Lung (tissue), 12 donors: ENCODE measurements around the gene KCTD14. TPM values are rescaled to one million over a fixed set of nuclear protein-coding genes. Genes with fewer than 3 reads are reported as not detected.
"Not testable (repeated sequence)": the region's sequence is repeated elsewhere in the genome, so short reads cannot be mapped to it uniquely, and the experiment has no call there.

Source experiments
- ATAC-seq: fragments of 200-7000 bp; cut with Tn5 transposase; one replicate; pipeline ENCODE4 v1.9.1; 2020; ENCODE audit warnings: moderate number of reproducible peaks; ENCODE audit not compliant: insufficient read depth, low FRiP score
- DNase-seq, 3 donors: peaks; one replicate each; pipeline ENCODE4 v3.0.0-alpha.2; 2013 to 2017
- H3K27ac ChIP-seq, 2 donors: one replicate each; pipeline ENCODE4 v1.5.1; 2013; ENCODE audit warnings: mild to moderate bottlenecking in 2 of 2, moderate library complexity in 2 of 2, control low read depth in 1 of 2, inconsistent platforms in 1 of 2, low read depth in 1 of 2, low read length in 1 of 2
- H3K27me3 ChIP-seq, 3 donors: one replicate each; pipeline ENCODE4 v1.5.1; 2013; ENCODE audit warnings: low read length in 2 of 3; ENCODE audit not compliant: control insufficient read depth in 3 of 3, insufficient read depth in 3 of 3
- H3K36me3 ChIP-seq, 4 donors: one replicate each; pipeline ENCODE4 v1.5.1; 2013; ENCODE audit warnings: low read length in 4 of 4, mild to moderate bottlenecking in 1 of 4, moderate library complexity in 1 of 4; ENCODE audit not compliant: control insufficient read depth in 4 of 4, insufficient read depth in 4 of 4
- H3K4me1 ChIP-seq, 5 donors: one replicate each; pipeline ENCODE4 v1.5.1; 2013; ENCODE audit warnings: low read length in 5 of 5, mild to moderate bottlenecking in 2 of 5, moderate library complexity in 1 of 5; ENCODE audit not compliant: control insufficient read depth in 5 of 5, insufficient read depth in 5 of 5
- H3K4me3 ChIP-seq: one replicate; pipeline ENCODE4 v1.5.1; 2013; ENCODE audit warnings: mild to moderate bottlenecking, control low read depth, moderate library complexity
- H3K9ac ChIP-seq, 2 donors: one replicate each; pipeline ENCODE4 v1.5.1; 2013; ENCODE audit warnings: low read length in 2 of 2, control low read depth in 1 of 2; ENCODE audit not compliant: insufficient read depth in 1 of 2
- H3K9me3 ChIP-seq, 4 donors: one replicate each; pipeline ENCODE4 v1.5.1; 2013; ENCODE audit warnings: low read length in 3 of 4, mild to moderate bottlenecking in 1 of 4, moderate library complexity in 1 of 4; ENCODE audit not compliant: control insufficient read depth in 4 of 4, insufficient read depth in 3 of 4
- WGBS, 2 donors: extraction: QIAGEN DNeasy Blood & Tissue Kit; methylation state at CpG; one replicate each; pipeline ENCODE4 v1.1.7; 2013; 5-methylcytosine and 5-hydroxymethylcytosine counted together
- polyA plus RNA-seq, 2 donors: library from polyadenylated mRNA; stranded (reverse); fragments of 200-250 nt; gene quantifications; one replicate each; pipeline ENCODE4 v1.2.1, GENCODE V29; 2013
- total RNA-seq, 2 donors: library from RNA; depleted of rRNA in 1 of 2; stranded (reverse); fragments of >200 nt in 1 of 2; gene quantifications; one replicate each; pipeline ENCODE4 v1.2.1, GENCODE V29; 2014 to 2021
- TF ChIP-seq, protein P1 (sequence below): IDR thresholded peaks from 2 replicates; pipeline ENCODE4 v1.5.1; 2012; ENCODE audit warnings: mild to moderate bottlenecking; ENCODE audit errors: control extremely low read depth, extremely low read depth
- donor health status: control.
- donor health status: control.
- donor health status: Bipolar disorder and iron deficiency.
- donor health status: healthy.
- donor health status: DM: yes; HTN: yes; CAD: no.

Gene KCTD14
- total and polyA plus RNA-seq, 4 donors: 6.4 to 24.0 (median 18.0) TPM

DNA sequence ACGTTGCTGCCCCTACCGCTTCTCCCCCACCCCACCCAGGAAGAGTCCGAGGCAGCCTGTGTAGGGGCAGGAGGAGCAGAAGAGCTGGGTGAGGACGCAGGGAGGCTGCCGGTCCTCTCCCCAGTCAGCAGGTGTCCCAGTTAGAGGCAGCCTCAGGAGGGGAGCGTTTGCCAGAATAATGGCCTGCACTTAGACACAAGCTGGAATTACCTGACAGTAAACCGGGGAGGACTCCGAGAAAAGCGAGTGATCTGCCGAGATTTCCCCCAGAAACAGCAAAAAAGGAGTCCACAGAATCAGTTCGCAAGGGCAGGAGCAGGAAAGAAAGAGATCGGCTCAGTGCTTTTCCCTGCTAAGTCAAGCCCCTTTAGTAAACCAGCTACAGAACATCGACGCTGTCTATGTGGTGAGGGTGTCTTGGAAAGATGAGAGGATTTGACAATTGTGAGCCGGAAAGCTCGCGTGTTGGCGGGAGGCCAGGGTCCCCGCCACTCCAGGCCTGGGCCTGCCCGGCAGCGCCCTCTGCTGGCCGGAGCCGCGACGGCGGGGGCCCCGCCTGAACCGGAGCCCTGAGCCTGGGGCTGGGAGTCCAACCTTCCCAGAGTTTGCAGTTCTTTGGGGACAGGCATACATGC, 22.9 kb upstream of the KCTD14 start:
- H3K4me3 ChIP-seq: no peak overlapping the region
- no peaks in the 10 kb centered on the region for H3K9me3 ChIP-seq
- H3K27ac ChIP-seq: peak overlapping the region in 1 of 2 donors; percentile 69
- H3K36me3 ChIP-seq: no peaks in the 10 kb centered on the region
- peak overlapping the region; percentile 31 to 90 for H3K9ac ChIP-seq
- TF ChIP-seq, protein P1, sequence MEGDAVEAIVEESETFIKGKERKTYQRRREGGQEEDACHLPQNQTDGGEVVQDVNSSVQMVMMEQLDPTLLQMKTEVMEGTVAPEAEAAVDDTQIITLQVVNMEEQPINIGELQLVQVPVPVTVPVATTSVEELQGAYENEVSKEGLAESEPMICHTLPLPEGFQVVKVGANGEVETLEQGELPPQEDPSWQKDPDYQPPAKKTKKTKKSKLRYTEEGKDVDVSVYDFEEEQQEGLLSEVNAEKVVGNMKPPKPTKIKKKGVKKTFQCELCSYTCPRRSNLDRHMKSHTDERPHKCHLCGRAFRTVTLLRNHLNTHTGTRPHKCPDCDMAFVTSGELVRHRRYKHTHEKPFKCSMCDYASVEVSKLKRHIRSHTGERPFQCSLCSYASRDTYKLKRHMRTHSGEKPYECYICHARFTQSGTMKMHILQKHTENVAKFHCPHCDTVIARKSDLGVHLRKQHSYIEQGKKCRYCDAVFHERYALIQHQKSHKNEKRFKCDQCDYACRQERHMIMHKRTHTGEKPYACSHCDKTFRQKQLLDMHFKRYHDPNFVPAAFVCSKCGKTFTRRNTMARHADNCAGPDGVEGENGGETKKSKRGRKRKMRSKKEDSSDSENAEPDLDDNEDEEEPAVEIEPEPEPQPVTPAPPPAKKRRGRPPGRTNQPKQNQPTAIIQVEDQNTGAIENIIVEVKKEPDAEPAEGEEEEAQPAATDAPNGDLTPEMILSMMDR: peak; percentile 87
- DNase-seq (peak; percentile 93 to 95 (median 93)), ATAC-seq (peak; percentile 89)
- 6 to 14% methylated on average over 28 of the region's 28 CpGs for WGBS, 2 donors
- no peaks in the 10 kb centered on the region for H3K27me3 ChIP-seq
- H3K4me1 ChIP-seq: peaks cover 0 to 16% (median 5%) of the 10 kb centered on the region in 5 donors

DNA sequence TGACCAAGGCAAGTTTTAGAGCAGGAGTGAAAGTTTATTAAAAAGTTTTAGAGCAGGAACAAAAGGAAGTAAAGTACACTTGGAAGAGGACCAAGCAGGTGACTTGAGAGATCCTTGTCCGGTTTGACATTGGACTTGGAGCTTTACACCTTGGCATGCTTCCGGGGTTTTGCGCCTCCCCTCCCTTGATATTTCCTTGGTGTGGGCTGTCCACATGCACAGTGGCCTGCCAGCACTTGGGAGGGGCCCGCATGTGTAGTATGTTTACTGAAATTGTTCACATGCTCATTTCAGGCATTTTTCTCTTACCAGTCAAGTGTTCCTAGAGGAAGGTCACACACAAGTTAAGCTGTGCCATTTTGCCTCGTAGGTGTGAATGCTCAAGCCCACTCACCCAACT, 21.6 kb upstream of the KCTD14 start:
- no peaks in the 10 kb centered on the region for H3K27me3 ChIP-seq
- H3K36me3 ChIP-seq: no peaks in the 10 kb centered on the region
- TF ChIP-seq, protein P1: no peak
- no peaks in the 10 kb centered on the region for H3K9me3 ChIP-seq
- DNase-seq (peak in 1 of 3 donors; percentile 43), ATAC-seq (peak; percentile 60)
- peaks cover 0 to 23% (median 8%) of the 10 kb centered on the region in 5 donors for H3K4me1 ChIP-seq
- WGBS, 2 donors: 58 to 85% methylated on average over 5 of the region's 5 CpGs
- peak overlapping the region in 1 of 2 donors; percentile 42 for H3K27ac ChIP-seq
- no peak overlapping the region for H3K4me3 ChIP-seq
- H3K9ac ChIP-seq: no peak overlapping the region

DNA sequence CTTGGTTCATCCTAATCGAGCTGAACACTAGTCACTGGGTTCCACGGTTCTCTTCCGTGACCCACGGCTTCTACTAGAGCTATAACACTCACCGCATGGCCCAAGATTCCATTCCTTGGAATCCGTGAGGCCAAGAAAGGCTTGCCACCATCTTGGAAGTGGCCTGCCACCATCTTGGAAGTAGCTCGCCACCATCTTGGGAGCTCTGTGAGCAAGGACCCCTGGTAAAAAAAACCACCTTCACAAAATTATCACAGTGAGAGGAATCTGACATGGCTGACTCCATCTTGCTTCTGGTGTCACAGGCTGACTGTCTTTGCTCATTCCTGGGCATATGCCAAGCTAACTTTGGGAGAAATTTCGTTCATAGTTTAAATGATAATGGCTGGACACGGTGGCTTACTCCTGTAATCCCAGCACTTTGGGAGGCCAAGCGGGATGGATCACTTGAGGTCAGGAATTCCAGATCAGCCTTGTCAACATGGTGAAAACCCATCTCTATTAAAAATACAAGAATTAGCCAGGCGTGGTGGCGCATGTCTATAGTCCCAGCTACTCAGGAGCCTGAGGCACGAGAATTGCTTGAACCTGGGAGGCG, 18.9 kb upstream of the KCTD14 start:
- DNase-seq (no peak), ATAC-seq (no peak)
- Histone ChIP-seq H3K9ac (no peak overlapping the region), H3K36me3 (no peaks in the 10 kb centered on the region), H3K4me3 (no peak overlapping the region), H3K27ac (no peak overlapping the region), H3K9me3 (no peaks in the 10 kb centered on the region), H3K27me3 (no peaks in the 10 kb centered on the region), H3K4me1 (peaks cover 0 to 30% (median 13%) of the 10 kb centered on the region in 5 donors)
- TF ChIP-seq, protein P1: no peak
- 96 to 97% methylated on average over 14 of the region's 14 CpGs for WGBS, 2 donors

DNA sequence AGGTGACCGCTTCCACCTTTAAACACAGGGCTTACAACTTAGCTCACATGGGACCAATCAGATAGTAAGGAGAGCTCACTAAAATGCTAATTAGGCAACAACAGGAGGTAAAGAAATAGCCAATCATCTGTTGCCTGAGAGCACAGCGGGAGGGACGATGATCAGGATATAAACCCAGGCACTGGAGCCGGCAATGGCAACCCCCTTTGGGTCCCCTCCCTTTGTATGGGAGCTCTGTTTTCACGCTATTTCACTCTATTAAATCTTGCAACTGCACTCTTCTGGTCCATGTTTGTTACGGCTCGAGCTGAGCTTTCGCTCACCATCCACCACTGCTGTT, 18.3 kb upstream of the KCTD14 start:
- not testable (repeated sequence) for H3K36me3 ChIP-seq, H3K4me3 ChIP-seq, H3K9ac ChIP-seq, DNase-seq, H3K27me3 ChIP-seq, ATAC-seq, H3K27ac ChIP-seq, H3K9me3 ChIP-seq
- WGBS, 2 donors: 98 to 99% methylated on average over 8 of the region's 8 CpGs
- peaks cover 0 to 27% (median 11%) of the 10 kb centered on the region in 5 donors for H3K4me1 ChIP-seq
